ENCODE measurements around the gene PGM5.
"Not testable (repeated sequence)": the region's sequence is repeated elsewhere in the genome, so short reads cannot be mapped to it uniquely, and the experiment has no call there.

The PGM5 gene

GRCh38 chr9:68383894-68384293, 27.5 kb downstream of the PGM5 start:
- not testable (repeated sequence) for DNase-seq

DNA sequence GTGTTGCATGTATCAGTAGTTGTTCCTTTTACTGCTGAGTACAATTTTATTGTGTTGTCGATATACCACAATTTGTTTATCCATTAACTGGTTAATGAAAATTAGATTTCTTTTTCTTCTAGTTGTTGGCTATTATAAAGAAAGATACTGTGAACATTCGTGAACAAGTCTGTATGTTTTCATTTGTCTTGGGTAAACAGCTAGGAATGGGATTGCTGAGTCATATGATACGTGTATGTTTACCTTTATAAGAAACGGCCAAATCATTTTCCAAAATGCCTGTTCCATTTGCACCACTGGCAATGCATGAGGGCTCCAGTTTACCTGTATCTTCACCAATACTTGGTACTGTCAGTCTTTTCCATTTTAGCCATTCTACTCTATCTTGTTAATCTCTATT, 33.1 kb downstream of the PGM5 start:
- not testable (repeated sequence) for DNase-seq

DNA sequence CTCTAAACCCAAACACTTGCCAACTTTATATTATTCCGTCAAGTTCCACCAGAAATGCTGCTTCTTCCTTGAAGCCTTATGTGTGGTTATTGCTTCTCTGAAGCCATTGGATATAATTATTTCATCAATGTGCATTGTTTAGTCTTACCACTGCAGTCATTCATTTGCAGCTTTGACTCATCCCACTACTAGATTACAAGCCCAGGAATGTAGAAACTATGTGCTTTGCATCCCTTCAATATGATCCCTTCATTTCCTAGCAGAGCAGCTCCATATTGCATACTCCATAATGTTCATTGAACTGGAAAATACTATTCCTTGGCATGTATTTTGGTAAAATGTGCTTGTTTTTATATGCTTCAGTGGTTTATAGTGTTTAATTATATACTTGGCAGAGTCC, 34.3 kb downstream of the PGM5 start:
- DNase-seq = not testable (repeated sequence)

DNA sequence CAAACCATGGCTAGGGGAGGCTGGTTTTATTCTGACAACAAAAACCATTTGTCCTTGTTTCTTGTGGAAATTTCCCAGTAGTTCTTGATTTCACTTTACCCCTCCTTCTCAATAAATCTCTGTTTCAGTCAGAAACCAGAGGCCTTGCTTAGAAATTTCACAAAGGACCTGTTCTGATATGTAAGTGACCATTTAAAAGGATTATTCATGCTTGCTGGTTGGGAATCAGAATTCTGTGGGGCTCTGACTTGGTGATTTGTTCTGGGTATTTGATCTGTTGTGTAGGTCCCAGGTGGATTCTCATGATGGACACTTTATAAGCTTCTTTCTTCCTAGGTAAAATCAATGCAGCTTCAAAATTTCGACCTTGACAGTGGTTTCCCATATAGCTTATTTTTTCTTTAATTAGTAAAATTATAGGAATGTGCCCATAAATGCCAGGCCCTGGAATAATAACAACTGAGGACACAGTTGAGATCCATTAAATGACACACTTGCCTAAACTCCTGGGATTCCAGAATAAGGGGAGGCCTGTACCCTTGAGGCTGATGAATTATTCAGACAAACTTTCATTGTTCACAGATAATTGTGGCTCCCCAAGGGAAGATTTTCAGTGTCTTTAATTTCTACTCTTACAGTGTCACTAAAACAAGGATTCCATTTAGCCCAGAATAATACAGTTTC, 40.1 kb downstream of the PGM5 start:
- not testable (repeated sequence) for DNase-seq

DNA sequence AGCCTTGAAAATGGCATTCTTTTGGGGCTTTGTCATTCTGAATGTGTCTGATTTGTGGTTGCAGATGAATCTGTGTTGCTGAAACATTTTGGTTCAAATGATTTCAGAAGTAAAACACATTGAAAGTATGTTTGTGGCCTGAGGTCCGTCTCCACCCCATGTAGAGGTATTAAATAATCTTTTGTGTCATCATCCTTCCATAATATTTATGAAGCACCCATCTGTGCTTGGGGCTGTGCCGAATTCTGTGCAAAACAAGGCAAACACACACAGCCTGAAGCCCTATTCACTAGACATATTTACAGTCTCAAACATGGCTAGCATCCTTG, 40.6 kb downstream of the PGM5 start:
- not testable (repeated sequence) for DNase-seq

- not testable (repeated sequence) for DNase-seq
Measured at GRCh38 chr9:68397796-68398195, 41.4 kb downstream of the PGM5 start.

DNA sequence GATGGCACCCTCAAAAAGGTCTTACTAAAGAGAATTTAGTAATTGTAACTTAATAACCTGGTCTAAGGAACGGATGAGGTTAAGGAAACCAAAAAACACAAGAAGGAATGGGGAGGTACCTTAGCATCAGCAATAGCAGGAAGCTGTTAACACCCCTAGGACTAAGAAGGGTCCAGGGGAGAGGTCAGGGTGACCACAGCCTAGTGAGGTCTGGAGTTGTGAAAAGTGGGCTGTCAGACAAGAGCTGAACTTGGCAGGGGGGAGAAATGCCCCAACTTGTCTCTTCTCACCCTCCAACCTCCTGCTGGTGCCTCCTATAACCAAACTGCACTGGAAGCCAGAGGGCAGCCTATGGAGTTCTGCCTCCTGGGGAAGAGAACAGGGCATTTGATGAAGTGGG, 41.9 kb downstream of the PGM5 start:
- not testable (repeated sequence) for DNase-seq

- DNase-seq = not testable (repeated sequence)
Measured at GRCh38 chr9:68404421-68405185, 48.2 kb downstream of the PGM5 start.

DNA sequence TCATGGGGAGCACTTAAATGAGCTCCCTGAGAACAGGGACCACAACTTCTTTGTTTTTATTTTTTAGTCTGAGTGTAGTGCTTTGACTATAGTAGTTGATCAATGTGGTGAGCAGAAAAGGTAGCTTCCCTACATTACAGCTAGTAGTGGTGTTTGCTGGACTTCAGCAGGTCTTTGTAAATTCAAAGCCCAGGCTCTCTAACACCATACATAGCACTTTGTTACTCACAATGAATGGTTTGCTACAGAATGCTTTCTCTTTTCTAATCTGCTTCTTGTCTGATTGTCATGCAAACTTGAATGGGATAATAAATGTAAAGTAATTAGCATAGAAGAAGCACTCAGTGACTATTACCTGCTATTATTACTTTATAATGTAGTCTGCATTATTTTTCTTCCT, 55.5 kb downstream of the PGM5 start:
- not testable (repeated sequence) for DNase-seq

DNA sequence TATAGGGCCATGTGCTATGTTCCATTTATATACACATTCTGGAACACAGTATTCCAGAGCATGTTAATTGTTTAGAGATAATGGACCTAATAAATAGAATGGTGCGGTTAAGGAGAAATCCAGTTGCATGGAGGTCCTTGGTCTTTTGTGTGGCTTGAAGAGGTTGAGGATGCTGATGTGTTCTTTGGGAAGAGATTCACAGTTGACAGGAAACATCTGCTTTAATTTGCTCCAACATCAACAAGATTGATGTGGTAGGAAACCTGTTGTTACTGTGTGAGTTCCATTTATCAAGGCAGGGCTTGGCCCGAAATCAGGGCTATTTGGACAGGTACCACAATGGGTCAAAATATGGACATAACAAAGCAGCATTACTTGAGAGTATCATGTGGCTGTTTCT, 56.3 kb downstream of the PGM5 start:
- DNase-seq = not testable (repeated sequence)

GRCh38 chr9:68415065-68415464, 58.7 kb downstream of the PGM5 start:
- DNase-seq = not testable (repeated sequence)

DNA sequence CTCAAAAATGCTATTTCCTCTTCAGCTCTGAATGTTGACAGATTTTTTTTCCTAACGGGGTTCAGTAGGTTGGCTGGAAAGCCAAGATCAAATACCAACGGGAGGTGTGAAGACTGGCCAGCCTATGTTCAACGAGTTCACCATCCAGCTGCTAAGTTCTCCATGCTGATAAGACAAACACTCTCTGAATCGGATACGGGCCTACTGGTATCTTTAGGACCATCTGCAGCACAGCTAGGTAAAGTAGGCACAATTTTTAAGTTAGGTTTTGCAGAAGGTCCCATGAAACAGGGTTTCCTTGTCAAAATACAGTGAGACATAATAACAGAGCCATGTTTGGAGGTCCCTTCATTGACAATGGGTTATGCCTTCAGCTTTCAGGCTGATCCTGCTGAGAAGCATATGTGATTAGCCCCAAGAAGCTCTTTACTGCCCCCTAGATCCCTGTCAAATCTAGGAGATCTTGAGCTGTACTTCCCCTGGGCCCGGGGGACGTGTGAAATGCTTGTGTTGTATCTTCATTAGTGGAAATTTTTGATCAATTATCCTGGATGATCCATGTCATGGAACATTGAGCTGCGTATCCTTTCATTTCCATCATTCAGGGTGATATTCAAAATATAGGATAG, 60.6 kb downstream of the PGM5 start:
- no peak for DNase-seq

DNA sequence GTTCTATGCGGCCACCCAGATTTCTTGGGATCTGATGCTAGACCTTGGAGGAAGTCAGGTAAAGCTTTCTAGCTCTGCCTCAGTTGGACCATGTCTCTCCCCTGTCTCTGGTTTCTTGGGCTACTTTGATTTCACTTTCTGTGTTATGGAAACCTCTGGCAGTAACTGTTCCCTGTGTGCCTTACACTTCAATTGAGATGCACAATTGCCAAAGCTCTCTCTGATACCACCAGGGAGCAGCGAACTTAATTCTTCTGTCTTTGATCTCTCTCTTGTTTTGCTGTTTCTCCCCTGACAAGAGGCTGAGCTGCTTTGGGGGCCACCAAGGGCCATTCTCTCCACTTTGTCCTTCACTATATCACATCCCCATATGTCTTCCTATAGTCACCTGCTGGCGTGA, 61.4 kb downstream of the PGM5 start:
- DNase-seq = no peak

- no peak for DNase-seq
Measured at GRCh38 chr9:68418259-68418845, 61.9 kb downstream of the PGM5 start.

- DNase-seq = no peak
Measured at GRCh38 chr9:68419901-68420300, 63.5 kb downstream of the PGM5 start.

DNA sequence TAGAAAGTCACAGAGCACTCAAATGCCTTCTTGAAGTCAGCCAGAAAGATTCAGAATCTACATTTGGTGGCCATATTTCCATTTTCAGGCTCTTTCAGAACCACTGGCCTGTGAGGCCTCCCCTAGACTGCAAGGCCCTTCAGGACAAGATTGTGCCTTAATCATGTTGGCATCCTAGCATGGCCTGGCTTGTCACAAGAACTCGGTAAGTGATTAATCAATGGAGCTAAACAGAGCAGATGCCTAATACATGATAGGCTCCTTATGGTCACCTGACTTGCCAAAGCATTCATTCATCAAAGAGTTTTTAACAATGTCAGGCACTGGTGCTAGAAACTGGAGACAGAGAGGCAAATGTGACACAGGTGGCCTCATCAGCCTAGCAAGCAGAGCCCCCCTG, 70.3 kb downstream of the PGM5 start:
- DNase-seq = no peak

- no peak for DNase-seq
Measured at GRCh38 chr9:68427216-68427977, 71.0 kb downstream of the PGM5 start.

GRCh38 chr9:68428481-68428880, 72.1 kb downstream of the PGM5 start:
- DNase-seq = no peak

DNA sequence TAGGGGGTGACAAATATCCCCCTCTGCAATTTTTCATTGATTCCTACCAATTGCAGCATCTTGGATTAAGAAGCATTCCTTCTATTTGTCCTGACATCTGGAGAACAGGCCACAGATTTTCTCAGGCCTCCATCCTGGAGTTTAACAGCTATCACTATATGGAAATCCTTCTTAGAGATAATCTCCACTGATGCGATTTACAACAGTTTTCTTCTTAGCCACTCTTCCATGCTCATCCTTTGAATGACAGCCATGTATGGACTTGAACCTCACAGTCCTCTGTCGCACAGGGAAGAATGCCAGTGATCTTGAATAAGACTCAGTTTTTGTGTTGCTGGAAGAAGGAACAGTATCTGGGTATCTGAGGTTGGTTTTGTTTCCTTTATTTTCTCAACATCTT, 73.2 kb downstream of the PGM5 start:
- DNase-seq = no peak

DNA sequence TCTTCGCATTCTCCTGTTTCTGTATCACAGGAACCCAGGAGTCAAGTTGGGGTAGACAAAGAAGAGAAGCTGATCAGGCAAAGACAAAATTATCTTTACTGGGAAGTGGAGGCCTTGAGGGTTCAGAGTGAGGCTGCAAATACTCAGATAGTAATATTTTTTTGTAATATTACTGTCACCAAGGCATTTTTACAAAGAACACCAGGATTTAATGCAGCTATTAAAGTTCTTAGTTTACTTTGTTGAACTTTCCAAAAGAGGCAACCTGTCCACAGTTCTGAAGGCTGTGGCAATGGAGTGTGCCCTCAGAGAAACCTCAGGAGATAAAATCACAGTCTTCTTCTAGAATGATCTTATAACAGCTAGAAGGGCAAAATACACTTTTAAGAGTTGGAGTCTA, 74.9 kb downstream of the PGM5 start:
- DNase-seq = no peak

GRCh38 chr9:68433531-68434110, 77.2 kb downstream of the PGM5 start:
- no peak for DNase-seq

DNA sequence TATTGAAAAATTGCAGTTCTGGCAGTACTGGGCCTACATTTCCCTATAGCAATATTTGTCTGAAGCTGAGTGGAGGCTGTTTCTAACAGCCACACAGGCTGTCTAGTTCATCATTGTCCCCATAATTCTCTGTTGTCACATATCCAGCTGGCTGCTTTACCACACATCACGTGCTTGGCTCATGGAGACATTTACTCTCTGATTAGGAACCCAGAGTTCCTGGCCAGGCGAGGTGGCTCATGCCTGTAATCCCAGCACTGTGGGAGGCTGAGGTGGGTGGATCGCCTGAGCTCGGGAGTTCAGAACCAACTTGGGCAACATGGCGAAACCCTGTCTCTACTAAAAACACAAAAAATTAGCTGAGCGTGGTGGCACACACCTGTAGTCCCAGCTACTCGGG, 81.4 kb downstream of the PGM5 start:
- DNase-seq = no peak

DNA sequence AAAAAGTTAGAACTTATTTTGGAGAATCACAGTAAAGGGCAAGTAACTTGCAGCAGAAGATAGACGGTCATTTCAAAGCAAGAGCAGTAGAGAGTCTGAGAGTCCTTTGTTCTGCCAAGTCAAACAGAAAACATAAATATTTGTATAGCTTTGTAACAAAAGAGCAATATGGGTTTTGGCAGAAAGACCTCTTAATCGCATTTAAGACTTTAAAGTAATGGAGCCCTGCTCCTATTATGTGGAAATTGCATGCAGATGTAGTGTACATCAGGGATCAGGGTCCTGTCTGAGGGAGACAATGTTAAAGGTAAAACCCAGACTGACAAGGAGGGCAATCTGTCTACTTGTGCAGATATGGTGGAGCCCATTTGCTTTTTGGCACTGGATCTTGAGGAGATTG, 87.2 kb downstream of the PGM5 start:
- no peak for DNase-seq
